HG03571 (cell line): ENCODE measurements around the gene ARHGDIB.

ENCODE experiments used
- ATAC-seq: cut with Tn5 transposase; IDR thresholded peaks from one replicate; pipeline ENCODE4 v1.9.1; 2021; ENCODE audit not compliant: unreplicated experiment

Gene ARHGDIB

DNA sequence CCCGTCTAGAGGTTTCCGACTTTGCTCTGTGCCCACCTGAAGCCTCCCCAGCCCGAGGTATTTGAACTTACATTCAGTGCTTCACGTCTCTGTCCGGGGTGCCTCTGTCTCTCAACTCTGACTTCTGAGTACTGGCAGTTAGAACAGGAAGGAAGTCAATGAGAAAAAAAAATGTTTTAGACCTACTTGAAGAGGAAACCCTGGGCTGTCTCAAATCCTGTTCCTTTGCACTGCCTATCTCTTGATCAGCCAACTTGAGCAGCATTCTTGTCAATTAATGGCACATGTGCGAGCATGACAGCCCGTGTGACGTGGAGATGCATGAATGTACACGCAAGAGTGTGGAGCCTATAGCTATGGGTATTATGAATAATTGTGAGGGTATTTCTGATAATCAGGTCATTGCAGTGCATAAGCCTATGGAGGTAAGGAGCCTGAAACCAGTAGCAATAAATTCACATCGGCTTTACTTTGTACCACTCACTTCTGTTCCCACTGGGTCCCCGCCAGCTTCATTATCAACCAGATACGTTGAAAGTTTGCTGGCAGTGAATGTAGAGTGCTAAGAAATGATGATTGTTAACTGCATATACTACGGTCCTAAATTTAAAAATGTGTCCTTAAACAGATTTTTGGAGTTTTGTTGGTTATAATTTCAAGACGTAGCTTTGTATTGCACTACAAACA, at the start of gene ARHGDIB:
Gene ARHGDIB, minus strand, starts transcription at position 136 of the 687 bp plus-strand sequence. CDS start 10,889 bp downstream, outside the sequence.
- ATAC-seq: peak; percentile 63

DNA sequence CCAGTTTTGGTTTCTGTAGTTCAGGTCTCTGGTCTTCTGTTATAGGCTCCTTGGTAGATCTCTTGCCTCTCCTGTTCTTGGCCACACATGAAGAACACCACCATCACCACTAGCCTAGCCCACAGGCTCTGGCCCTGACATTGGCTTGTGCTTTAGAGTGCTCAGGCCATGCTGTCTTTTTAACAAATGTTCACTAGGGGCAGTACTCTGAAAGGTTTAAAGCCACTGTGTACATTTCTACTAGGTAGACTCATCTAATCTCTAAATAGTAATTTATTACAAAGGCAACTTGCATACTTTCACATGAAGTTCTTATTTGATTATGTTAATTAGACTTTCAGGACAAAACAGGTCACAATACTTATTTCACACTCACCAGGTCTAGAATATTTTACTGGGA, 49.8 kb upstream of the ARHGDIB start:
- no peak for ATAC-seq

DNA sequence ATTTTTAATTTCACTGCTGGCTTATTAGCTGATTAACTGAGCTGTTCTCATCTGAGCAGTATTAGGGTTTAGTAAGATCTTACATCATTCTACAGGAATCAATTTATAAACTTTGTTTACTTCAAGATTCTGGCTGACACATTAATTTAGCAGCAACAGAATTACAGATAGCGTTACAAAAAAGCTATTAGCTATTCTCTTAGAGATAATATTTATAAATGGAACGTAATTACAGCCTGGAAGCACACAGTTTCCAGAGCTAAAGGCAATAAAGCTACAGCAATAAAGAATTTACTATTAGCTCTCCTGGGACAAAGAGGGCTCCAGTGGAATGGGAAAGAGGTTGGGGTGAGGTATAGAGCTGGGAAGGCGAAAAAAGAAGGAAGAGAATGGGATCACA, 46.1 kb upstream of the ARHGDIB start:
- ATAC-seq: no peak

DNA sequence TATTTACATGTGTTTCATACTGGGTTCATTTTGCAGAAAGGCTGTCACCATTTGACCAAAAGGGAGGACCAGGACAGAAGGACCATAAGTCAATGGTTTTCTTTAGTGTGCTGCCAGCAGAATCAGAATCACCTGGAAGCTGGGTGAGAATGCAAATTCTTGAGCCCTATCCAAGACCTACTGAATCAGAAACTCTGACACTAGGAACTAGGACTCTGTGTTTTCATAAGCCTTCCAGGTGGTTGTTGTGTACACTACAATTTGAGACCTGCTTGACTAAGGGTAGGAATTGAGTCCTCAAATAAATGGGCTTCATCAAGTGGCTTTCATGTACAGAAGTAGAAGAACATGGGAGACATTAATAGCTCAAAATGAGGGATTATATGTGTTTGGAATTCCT, 43.7 kb upstream of the ARHGDIB start:
- no peak for ATAC-seq

DNA sequence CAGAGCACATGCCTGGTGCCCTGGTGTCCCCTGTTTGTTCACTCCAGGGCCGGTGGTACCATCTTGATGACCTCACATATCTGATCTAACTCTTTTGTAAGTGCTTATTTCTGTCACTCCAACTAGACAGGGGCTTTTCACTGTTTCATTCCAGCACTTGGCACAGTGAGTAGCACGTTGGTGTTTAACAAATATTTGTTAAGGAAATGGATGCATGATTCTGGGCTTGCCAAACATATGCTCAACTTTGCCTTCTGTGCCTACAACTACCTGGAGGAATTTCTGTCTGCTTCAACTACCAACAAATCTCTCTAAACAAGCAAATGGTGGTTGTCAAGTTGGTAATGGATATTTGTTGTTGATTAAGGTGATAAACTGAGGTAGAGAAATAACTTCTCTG, 43.0 kb upstream of the ARHGDIB start:
- no peak for ATAC-seq

DNA sequence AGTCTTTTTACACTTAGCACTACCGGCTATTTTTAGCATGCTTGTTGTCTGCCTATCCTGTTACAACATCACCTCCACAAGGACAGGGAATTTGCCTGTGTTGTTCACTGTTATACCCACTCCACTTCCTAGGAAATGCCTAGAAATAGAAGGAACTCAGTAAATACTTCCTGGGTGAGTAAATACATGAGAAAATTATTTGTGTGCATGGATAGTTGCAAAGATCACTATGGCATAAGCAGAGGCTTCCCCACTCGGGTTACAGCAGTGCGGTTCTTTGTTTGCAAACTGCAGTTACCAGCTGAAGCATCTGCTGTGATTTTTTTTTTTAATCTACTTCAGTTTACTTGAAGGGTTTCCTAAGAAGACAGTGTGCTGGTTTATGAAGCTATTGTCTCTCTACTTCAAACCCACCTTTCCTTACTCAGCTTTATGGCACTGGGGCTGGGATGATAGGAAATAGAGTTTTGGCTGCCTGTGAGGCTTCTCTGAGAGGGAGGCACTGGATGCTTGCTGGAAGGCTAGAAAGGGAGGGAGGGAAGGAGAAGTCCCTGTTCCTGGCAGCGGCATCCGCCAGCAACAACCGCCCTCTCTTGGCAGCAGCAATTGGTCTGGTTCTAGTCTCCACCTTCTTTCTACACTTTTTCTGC, 40.5 kb upstream of the ARHGDIB start:
- ATAC-seq: no peak

DNA sequence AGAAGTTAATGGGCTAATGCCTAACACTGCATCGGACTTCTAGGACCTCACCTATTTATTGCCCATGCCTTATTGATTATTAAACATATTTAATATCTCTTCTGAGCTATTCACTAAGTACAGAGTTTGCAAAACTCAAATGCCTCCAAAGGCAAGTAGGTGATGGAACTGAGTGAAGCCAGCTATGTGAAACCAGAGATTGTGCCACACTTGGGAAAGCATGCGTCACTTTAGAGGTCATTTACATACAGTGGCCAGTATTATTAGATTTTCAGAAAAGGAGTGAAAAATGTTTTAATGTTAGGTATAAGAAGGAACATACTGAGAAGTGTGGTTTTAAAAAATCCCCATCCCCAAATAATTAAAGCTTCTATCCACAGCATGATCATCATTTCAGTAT, 39.2 kb upstream of the ARHGDIB start:
- ATAC-seq: no peak

DNA sequence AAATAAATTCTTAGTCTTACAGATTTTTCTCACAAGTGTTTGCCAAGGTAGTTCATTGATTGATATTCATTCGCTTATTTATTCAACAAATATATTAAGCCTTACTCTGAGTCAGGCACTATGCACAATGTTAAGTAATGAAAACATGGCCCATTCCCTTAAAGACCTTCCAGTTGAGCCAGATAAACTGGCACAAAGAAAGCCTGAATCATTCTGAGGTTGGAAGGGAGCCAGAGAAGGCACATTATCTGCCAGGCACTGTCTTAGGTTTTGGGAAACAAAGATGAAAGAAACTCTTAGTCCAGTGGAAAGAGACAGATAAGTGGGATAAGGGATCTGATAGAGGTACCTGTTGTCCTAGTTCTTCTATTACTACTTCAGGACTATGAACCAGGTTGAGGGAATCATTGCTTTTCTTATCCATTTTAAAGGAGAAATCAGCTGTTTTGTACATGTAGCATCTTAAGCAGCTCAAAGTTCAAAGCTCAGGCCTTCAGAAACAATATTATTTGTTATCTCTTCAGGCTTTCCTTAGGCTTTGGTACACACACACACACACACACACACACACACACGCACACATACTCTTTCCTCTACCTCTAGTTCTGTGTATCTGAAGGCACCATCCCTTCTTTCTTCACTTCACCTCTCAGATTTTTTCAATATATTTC, 38.4 kb upstream of the ARHGDIB start:
- no peak for ATAC-seq

DNA sequence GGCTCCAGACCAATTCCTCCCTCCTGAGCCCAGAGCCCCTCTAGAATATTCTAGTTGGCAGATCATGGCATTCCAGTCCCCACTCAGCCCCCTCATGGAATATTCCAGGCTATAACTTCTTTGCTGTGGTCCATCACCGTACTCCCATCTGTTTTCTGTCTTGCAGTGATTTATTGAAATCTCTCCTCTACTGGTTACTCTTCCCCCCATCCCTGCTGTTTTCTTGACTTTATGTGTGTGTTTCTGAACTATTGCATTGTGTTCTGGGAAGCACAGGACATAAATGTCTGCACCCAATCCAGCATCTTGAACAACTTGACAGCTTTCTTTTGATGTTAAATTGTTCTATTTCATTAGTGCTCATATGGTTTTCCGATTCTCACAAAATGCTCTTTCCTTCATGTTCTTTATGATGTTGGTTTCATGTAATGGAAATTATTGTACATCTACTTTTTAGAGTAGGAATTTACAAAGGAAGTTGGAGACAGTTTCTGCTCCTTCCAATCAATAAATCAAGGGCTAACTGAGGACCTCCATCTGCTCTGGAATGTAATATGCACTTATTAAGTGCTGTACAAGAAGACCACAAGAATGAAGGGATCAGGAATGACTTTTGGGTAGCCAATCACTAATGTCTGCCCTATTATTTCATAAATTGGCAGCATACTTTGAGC, 37.8 kb upstream of the ARHGDIB start:
- no peak for ATAC-seq

DNA sequence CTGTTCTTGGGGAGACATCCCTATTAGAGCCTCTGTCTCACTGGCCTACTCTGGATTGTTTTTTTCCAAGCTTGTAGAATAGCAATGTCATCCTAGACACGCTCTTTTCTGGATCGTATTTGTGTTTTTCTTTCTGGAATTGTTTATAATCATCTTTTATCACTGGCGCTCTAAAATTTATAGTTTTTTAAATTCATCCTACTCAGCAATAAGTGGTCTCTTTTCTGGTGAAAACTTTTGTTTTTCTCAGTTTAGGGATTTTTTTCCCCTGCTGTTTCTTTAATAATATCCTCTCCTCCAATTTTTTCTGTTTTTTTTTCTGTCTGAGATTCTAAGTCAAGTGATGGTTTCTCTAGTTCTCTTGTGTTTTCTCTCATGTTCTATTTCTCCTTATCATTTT, 36.6 kb upstream of the ARHGDIB start:
- no peak for ATAC-seq

DNA sequence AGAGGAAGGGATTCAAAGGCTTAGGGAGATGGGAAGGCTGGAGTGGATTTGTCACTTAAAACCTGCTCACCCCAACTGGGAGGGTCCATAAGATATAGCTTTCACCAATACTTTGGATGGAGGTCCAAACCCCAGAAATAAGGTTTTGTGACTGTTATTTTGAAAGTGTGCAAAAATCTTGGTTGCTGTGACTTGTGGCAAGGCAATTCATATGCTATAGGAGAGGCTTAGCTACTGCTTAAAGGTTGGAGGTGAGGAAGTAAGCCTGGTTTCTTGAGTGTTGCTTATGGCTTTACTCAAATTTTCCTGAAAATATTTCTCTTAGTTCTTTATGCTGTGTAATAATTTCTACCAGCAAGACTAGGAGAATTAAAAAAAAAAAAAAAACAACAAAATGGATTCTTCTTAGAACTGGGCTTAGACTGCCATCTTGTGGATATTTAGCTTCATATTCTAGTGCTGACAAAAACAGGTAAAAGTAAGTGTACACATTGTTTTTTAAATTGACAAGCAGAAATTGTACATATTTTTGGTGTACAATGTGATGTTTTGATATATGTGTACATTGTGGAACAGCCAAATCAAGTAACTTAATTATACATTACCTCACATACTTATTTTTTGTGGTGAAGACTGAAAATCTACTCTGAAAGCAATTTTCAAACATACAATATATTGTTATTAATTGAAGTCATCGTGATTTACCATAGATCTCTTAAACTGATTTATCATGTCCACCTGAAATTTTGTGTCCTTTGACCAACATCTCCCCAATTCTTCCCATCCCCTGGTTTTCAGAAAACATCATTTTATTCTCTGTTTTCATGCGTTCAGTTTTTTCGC, 34.4 kb upstream of the ARHGDIB start:
- ATAC-seq: no peak

DNA sequence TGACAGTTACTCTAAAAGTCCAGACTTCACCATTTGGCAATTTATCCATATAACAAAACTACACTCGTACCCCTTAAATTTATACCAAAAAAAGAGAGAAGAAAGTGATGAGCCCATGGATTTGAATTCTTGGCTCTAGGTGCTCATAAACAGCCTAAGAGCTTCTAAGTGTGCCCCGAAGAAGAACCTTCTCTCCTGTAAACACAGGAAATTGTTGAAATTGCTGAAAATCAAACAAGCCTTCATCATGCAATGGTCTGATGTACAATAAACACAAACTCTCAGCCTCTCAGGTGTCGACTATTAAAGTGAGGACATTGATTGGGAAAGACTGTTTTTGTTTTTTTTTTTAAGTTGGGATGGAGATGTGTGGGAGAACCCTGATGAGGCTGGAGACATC, 33.2 kb upstream of the ARHGDIB start:
- ATAC-seq: no peak

DNA sequence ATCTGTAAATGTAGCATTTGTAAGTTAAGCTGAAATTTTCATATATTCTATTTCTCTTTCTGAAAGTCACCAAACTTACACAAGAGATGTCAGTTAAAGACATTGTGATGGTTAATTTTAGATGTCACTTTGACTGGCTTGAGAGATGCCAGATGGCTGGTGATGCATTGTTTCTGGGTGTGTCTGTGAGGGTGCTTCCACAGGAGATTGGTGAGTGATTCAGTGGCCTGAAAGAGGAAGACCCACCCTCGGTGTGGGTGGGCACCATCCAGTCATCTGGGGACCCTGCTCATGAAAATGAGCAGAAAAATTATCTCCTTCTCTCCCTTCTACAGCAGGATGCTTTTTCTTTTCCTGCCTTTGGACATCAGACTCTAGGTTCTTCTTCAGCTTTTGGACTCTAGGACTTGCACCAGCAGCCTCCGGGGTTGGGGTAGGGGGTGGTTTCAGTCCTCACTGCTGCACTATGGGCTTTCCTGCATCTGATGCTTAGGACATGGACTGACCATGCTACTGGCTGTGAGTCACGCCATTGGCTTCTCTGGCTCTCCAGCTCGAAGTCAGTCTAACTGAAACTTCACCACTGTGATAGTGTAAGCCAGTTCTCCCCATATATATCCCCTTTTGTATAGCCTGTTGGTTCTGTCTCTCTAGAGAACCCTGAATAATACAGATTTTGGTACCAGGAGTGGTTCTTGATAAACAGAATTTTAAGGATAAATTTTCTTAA, 32.3 kb upstream of the ARHGDIB start:
- no peak for ATAC-seq

DNA sequence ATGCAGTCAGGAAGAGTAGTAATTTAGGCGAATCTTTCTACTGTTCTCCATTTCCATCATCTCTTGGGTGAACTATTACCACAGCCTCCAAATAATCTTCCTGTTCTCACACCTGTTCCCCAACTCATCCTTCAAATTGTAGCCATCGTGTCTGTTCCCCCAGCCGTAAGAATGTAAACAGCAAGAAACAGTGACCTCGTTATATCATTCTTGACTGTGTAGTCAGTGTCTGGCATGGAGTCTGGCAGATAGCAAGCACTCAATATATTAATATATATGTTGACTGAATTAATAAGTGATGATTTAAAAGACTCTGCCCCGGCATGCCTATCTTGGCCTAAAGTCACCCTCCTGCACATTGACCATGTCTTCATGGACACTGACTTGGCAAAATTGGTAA, 31.7 kb upstream of the ARHGDIB start:
- ATAC-seq: no peak

DNA sequence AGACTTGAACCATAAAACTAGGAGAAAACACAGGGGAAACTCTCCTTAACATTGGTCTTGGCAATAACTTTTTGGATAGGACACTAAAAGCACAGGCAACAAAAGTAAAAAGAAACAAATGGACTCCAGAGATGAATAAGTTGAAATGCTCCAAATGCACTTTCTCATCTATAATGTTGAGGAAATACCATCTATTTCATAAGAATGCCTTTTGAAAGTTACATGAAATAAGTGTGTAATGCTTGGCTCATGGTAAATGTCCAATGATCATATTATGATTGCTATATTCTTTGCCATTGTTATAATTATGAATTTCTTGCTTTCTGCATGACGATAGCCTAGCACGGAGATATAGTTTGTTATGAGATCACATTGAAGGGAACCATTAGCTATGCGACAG, 31.3 kb upstream of the ARHGDIB start:
- ATAC-seq: no peak

DNA sequence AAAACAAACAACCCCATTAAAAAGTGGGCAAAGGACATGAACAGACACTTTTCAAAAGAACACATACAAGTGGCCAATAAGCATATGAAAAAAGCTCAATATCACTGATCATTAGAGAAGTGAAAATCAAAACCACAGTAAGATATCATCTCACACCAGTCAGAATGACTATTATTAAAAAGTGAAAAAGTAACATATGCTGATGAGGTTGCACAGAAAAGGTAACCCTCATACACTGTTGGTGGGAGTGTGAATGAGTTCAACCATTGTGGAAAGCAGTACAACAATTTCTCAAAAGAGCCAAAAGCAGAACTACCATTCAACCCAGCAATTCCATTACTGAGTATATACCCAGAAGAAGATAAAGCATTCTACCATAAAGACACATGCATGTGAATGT, 29.7 kb upstream of the ARHGDIB start:
- no peak for ATAC-seq

DNA sequence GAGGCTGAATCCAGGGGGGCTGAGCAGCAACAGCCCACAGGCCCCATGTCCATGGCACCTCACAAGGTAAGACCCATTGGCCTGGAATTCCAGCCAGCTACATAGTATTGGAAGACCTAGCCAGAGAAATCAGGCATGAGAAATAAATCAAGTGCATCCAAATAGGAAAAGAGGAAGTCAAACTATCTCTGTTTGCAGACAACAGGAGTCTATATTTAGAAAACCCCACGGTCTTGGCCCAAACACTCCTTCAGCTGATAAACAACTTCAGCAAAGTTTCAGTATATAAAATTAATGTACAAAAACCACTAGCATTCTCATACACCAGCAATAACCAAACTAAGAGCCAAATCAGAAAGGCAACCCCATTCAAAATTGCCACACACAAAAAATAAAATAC, 28.4 kb upstream of the ARHGDIB start:
- ATAC-seq: peak; percentile 54

DNA sequence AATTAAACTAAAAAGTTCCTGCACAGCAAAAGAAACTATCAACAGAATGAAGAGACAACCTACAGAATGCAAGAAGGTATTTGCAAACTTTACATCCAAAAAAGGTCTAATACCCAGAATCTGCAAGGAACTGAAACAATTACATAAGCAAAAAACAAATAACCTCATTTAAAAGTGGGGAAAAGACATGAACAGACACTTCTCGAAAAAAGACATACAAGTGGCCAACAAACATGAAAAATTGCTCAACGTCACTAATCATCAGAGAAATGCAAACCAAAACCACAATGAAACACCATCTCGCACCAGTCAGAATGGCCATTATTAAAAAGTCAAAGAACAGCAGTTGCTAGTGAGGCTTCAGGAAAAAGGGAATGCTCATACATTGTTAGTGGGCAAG, 26.6 kb upstream of the ARHGDIB start:
- ATAC-seq: no peak

DNA sequence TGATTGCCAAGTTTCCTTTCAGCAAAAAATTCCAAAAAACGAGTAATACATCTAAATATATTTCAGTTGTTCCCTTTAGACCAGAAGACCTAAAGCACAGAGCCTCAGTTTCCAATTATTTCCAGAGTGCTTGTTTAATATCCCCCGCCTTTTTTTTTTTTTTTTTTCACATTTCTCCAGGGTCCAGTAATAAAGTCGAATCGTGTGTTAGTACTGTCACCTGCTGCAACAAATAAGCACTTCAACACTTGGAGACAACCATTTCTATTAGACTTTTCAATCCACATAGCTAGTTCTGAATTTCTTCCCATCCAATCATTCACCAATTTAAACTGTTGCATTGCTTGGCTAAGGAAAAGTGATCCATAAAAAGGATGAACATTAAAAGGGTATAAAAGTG, 25.0 kb upstream of the ARHGDIB start:
- no peak for ATAC-seq

DNA sequence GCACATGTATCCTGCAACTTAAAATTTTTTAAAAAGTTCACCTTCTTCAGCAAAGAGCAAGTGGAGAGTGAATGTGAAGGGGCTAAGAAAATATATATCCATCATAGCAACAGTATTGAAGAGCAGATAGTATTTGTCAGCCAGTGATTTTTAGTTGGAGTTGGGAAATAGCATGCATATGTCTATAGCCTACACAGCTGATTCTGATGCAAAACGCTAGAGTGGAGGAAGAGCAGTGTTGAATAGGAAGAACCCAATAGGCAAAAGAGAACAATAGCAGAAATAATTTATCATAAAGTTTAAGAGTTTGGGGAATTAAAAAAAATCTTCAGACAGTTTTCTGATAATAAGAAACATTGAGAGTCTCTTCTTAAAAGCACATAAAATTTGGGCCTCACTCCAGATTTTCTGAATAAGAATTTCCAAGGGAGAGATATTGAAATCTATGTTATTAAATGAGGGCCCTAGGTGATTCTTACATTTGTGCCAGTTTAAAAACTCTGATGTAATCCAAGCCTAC, 23.4 kb upstream of the ARHGDIB start:
- no peak for ATAC-seq
